Kidney epithelial cell (primary cell): Measurements from ENCODE around the gene SLC25A45. TPM values are rescaled to one million over a fixed set of nuclear protein-coding genes. Genes with fewer than 3 reads are reported as not detected.

ENCODE experiments used
- DNase-seq: peaks from one replicate; pipeline ENCODE4 v3.0.0-alpha.2; 2010; ENCODE audit warnings: low read depth
- H3K27me3 ChIP-seq: 2 replicates; pipeline ENCODE4 v1.6.0; 2011; ENCODE audit warnings: low read length; ENCODE audit not compliant: control insufficient read depth, insufficient read depth
- H3K36me3 ChIP-seq: 2 replicates; pipeline ENCODE4 v1.5.1; 2011; ENCODE audit warnings: low read length; ENCODE audit not compliant: control insufficient read depth, insufficient read depth
- H3K4me3 ChIP-seq: 2 replicates; pipeline ENCODE4 v1.5.1; 2011; ENCODE audit warnings: low read depth, mild to moderate bottlenecking, control low read depth, low read length
- CTCF ChIP-seq: IDR thresholded peaks from 2 replicates; pipeline ENCODE4 v1.5.1; 2011; ENCODE audit warnings: mild to moderate bottlenecking, moderate library complexity, low read length, control low read depth, inconsistent platforms; ENCODE audit not compliant: insufficient read depth, poor library complexity, severe bottlenecking
- total RNA-seq: library from RNA; depleted of rRNA; stranded (reverse); fragments of >200 nt; gene quantifications from 2 replicates; pipeline ENCODE4 v1.2.3, GENCODE V29; 2015

SLC25A45 gene
- total RNA-seq, 1 donor from 2014 or later = 0.29 TPM

GRCh38 chr11:65395961-65396530, 13.6 kb upstream of the SLC25A45 start:
- no peaks in the 10 kb centered on the region for H3K27me3 ChIP-seq
- no peak overlapping the region for H3K4me3 ChIP-seq
- H3K36me3 ChIP-seq = peaks cover 4% of the 10 kb centered on the region
- TF ChIP-seq CTCF = no peak
- DNase-seq = no peak

GRCh38 chr11:65394125-65394536, 11.7 kb upstream of the SLC25A45 start:
- no peak for DNase-seq
- Histone ChIP-seq H3K36me3 (no peaks in the 10 kb centered on the region), H3K4me3 (no peak overlapping the region), H3K27me3 (no peaks in the 10 kb centered on the region)
- TF ChIP-seq CTCF = no peak

GRCh38 chr11:65393513-65394079, 11.2 kb upstream of the SLC25A45 start:
- Histone ChIP-seq H3K4me3 (no peak overlapping the region), H3K36me3 (no peaks in the 10 kb centered on the region), H3K27me3 (no peaks in the 10 kb centered on the region)
- no peak for TF ChIP-seq CTCF
- no peak for DNase-seq

- H3K36me3 ChIP-seq = no peaks in the 10 kb centered on the region
Observed at GRCh38 chr11:65392899-65393298, 10.5 kb upstream of the SLC25A45 start.

GRCh38 chr11:65392186-65392829, 9.9 kb upstream of the SLC25A45 start:
- Histone ChIP-seq H3K4me3 (no peak overlapping the region), H3K27me3 (no peaks in the 10 kb centered on the region), H3K36me3 (no peaks in the 10 kb centered on the region)
- TF ChIP-seq CTCF = no peak
- no peak for DNase-seq

More at GRCh38 chr11:65392899-65393298, 10.5 kb upstream of the SLC25A45 start:
- no peak for DNase-seq
- H3K4me3 ChIP-seq = no peak overlapping the region
- no peaks in the 10 kb centered on the region for H3K27me3 ChIP-seq
- TF ChIP-seq CTCF = no peak
